K562 (cell line): ENCODE measurements around the gene CCDC194. TPM values are rescaled to one million over a fixed set of nuclear protein-coding genes. Genes with fewer than 3 reads are reported as not detected.
A peak's percentile ranks its signal among the peaks of the same experiment; 100 is the strongest.

Experiments used
- CBFA2T3 ChIP-seq: fragments of 450-650 bp; IDR thresholded peaks from 2 replicates; pipeline ENCODE4 v1.6.1; 2017
- CBX8 ChIP-seq: fragments of 200-600 bp; sonication (generic); IDR thresholded peaks from 2 replicates; pipeline ENCODE4 v1.6.1; 2012; ENCODE audit warnings: borderline replicate concordance, mixed run types, low read depth, mild to moderate bottlenecking, moderate library complexity, mixed read lengths, low read length, control low read depth, inconsistent platforms; ENCODE audit not compliant: poor library complexity, severe bottlenecking; ENCODE audit errors: extremely low read depth
- CEBPB ChIP-seq: fragments of 450-650 bp; IDR thresholded peaks from 2 replicates; pipeline ENCODE4 v1.6.1; 2016; ENCODE audit warnings: missing genetic modification characterization, missing compliant biosample characterization
- CTBP1 ChIP-seq: fragments of 450-650 bp; IDR thresholded peaks from 2 replicates; pipeline ENCODE4 v1.6.1; 2016; ENCODE audit warnings: borderline replicate concordance
- HDAC1 ChIP-seq, 2 experiments: fragments of 450-650 bp; IDR thresholded peaks; 2 replicates each; pipeline ENCODE4 v1.6.1; 2016 to 2017; ENCODE audit warnings: inconsistent platforms in 1 of 2, mild to moderate bottlenecking in 1 of 2, moderate library complexity in 1 of 2
- HOXB6 ChIP-seq: fragments of 250-450 bp; sonication (Bioruptor Pico); IDR thresholded peaks from 2 replicates; pipeline ENCODE4 v1.5.1; 2022; ENCODE audit warnings: mild to moderate bottlenecking, borderline replicate concordance
- PRMT5 ChIP-seq: sonication (generic); formaldehyde crosslinking; IDR thresholded peaks from 2 replicates; pipeline ENCODE4 v1.5.0; 2020; ENCODE audit warnings: missing genetic modification reagents
- polyA plus RNA-seq, 8 experiments: library from polyadenylated mRNA; depleted of rRNA in 4 of 8; stranded (reverse) in 5 of 8; unstranded in 3 of 8; fragments of >200 nt; fragmentation: Nextera tagmentation in 2 of 8; fragmentation: Illumina TruSeq in 1 of 8; extraction: Ambion mirVana in 2 of 8; extraction: Trizol in 1 of 8; gene quantifications; 2 replicates each; pipeline versions ENCODE4 v1.2.1 to v1.2.3, GENCODE V29; 2011 to 2014; ENCODE audit warnings: inconsistent platforms in 1 of 8, missing spikeins in 1 of 8
- total RNA-seq, 7 experiments: library from RNA; depleted of rRNA in 6 of 7; stranded (reverse); fragments of >200 nt in 6 of 7; fragmentation: Illumina TruSeq in 2 of 7; extraction: Trizol in 2 of 7; gene quantifications; 2 replicates each; pipeline versions ENCODE4 v1.2.1 to v1.2.3, GENCODE V29; 2011 to 2021; ENCODE audit warnings: low replicate concordance in 1 of 7
- TF ChIP-seq, protein P1 (sequence below): fragments of 250-450 bp; sonication (Bioruptor Pico); IDR thresholded peaks from 2 replicates; pipeline ENCODE4 v1.8.0; 2021; ENCODE audit warnings: moderate library complexity, mild to moderate bottlenecking, inconsistent platforms
- TF ChIP-seq, protein P2 (sequence below), 2 experiments: fragments of 450-650 bp in 1 of 2; sonication (generic) in 1 of 2; formaldehyde crosslinking in 1 of 2; IDR thresholded peaks in 1 of 2; conservative IDR thresholded peaks in 1 of 2; 2 replicates each; pipeline versions ENCODE4 v1.6.1 to v1.8.1; 2016 to 2023; ENCODE audit warnings: mild to moderate bottlenecking in 2 of 2, moderate library complexity in 2 of 2, inconsistent platforms in 1 of 2, missing genetic modification reagents in 1 of 2
- TF ChIP-seq, protein P3 (sequence below), 2 experiments: fragments of 450-650 bp; conservative IDR thresholded peaks; 2 replicates each; pipeline ENCODE4 v1.6.1; 2017; ENCODE audit warnings: mild to moderate bottlenecking in 2 of 2, moderate library complexity in 2 of 2
- TF ChIP-seq, protein P4 (sequence below): fragments of 200-600 bp; sonication (generic); IDR thresholded peaks from one replicate; pipeline ENCODE4 v1.6.1; 2012; ENCODE audit warnings: mild to moderate bottlenecking, low read depth, low read length, inconsistent platforms

Gene CCDC194
- total and polyA plus RNA-seq, 9 of the 15 experiments (the other 6 are each of a cell fraction or from before 2014, with no cell fraction given) = 0.13 to 1.3 (median 0.39) TPM; not detected in 3

DNA sequence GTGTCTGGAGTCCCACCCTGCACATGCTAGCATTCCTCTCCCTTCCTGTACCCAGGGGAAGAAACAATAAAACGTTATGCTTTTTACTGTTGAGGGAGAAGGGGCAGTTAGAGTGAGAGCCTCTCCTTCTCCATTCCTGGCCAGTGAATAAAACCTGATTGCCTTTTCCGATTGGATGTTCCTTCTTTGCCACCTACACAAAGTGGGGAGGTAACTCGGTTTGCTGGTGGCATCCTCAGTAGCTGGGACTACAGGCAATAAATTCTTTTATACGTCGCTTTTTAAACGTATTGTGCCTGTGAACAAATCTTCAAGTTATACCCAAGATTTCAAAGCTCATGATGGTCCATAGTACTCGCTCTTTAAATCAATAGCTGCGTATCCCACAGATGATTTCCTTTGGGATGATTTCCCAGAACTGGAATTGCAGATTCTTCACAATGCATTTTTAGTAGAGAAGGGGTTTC lies 25.2 kb upstream of the CCDC194 start (continued):
- TF ChIP-seq CBX8 (no peak), CTBP1 (0 out of 2 replicates have a peak, but pooled peaks have one; percentile 8), CEBPB (tag) (peak; percentile 40), HDAC1 (IDR thresholded peaks at IDR 0.05) (0 out of 4 replicates have a peak, but pooled peaks of 1 of the 2 experiments have one; percentile 16), PRMT5 (CRISPR knock-in tag) (no peak), CBFA2T3 (no peak), HOXB6 (CRISPR knock-in tag) (no peak)
- TF ChIP-seq, protein P1, sequence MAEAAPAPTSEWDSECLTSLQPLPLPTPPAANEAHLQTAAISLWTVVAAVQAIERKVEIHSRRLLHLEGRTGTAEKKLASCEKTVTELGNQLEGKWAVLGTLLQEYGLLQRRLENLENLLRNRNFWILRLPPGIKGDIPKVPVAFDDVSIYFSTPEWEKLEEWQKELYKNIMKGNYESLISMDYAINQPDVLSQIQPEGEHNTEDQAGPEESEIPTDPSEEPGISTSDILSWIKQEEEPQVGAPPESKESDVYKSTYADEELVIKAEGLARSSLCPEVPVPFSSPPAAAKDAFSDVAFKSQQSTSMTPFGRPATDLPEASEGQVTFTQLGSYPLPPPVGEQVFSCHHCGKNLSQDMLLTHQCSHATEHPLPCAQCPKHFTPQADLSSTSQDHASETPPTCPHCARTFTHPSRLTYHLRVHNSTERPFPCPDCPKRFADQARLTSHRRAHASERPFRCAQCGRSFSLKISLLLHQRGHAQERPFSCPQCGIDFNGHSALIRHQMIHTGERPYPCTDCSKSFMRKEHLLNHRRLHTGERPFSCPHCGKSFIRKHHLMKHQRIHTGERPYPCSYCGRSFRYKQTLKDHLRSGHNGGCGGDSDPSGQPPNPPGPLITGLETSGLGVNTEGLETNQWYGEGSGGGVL (CRISPR knock-in tag) = no peak
- TF ChIP-seq, protein P2, sequence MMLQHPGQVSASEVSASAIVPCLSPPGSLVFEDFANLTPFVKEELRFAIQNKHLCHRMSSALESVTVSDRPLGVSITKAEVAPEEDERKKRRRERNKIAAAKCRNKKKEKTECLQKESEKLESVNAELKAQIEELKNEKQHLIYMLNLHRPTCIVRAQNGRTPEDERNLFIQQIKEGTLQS (IDR thresholded peaks at IDR 0.05) = no peak
- TF ChIP-seq, protein P2 (CRISPR knock-in tag; conservative IDR thresholded peaks at IDR 0.05) = no peak
- TF ChIP-seq, protein P3, sequence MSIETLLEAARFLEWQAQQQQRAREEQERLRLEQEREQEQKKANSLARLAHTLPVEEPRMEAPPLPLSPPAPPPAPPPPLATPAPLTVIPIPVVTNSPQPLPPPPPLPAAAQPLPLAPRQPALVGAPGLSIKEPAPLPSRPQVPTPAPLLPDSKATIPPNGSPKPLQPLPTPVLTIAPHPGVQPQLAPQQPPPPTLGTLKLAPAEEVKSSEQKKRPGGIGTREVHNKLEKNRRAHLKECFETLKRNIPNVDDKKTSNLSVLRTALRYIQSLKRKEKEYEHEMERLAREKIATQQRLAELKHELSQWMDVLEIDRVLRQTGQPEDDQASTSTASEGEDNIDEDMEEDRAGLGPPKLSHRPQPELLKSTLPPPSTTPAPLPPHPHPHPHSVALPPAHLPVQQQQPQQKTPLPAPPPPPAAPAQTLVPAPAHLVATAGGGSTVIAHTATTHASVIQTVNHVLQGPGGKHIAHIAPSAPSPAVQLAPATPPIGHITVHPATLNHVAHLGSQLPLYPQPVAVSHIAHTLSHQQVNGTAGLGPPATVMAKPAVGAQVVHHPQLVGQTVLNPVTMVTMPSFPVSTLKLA (conservative IDR thresholded peaks at IDR 0.05) = no peak
- TF ChIP-seq, protein P4, sequence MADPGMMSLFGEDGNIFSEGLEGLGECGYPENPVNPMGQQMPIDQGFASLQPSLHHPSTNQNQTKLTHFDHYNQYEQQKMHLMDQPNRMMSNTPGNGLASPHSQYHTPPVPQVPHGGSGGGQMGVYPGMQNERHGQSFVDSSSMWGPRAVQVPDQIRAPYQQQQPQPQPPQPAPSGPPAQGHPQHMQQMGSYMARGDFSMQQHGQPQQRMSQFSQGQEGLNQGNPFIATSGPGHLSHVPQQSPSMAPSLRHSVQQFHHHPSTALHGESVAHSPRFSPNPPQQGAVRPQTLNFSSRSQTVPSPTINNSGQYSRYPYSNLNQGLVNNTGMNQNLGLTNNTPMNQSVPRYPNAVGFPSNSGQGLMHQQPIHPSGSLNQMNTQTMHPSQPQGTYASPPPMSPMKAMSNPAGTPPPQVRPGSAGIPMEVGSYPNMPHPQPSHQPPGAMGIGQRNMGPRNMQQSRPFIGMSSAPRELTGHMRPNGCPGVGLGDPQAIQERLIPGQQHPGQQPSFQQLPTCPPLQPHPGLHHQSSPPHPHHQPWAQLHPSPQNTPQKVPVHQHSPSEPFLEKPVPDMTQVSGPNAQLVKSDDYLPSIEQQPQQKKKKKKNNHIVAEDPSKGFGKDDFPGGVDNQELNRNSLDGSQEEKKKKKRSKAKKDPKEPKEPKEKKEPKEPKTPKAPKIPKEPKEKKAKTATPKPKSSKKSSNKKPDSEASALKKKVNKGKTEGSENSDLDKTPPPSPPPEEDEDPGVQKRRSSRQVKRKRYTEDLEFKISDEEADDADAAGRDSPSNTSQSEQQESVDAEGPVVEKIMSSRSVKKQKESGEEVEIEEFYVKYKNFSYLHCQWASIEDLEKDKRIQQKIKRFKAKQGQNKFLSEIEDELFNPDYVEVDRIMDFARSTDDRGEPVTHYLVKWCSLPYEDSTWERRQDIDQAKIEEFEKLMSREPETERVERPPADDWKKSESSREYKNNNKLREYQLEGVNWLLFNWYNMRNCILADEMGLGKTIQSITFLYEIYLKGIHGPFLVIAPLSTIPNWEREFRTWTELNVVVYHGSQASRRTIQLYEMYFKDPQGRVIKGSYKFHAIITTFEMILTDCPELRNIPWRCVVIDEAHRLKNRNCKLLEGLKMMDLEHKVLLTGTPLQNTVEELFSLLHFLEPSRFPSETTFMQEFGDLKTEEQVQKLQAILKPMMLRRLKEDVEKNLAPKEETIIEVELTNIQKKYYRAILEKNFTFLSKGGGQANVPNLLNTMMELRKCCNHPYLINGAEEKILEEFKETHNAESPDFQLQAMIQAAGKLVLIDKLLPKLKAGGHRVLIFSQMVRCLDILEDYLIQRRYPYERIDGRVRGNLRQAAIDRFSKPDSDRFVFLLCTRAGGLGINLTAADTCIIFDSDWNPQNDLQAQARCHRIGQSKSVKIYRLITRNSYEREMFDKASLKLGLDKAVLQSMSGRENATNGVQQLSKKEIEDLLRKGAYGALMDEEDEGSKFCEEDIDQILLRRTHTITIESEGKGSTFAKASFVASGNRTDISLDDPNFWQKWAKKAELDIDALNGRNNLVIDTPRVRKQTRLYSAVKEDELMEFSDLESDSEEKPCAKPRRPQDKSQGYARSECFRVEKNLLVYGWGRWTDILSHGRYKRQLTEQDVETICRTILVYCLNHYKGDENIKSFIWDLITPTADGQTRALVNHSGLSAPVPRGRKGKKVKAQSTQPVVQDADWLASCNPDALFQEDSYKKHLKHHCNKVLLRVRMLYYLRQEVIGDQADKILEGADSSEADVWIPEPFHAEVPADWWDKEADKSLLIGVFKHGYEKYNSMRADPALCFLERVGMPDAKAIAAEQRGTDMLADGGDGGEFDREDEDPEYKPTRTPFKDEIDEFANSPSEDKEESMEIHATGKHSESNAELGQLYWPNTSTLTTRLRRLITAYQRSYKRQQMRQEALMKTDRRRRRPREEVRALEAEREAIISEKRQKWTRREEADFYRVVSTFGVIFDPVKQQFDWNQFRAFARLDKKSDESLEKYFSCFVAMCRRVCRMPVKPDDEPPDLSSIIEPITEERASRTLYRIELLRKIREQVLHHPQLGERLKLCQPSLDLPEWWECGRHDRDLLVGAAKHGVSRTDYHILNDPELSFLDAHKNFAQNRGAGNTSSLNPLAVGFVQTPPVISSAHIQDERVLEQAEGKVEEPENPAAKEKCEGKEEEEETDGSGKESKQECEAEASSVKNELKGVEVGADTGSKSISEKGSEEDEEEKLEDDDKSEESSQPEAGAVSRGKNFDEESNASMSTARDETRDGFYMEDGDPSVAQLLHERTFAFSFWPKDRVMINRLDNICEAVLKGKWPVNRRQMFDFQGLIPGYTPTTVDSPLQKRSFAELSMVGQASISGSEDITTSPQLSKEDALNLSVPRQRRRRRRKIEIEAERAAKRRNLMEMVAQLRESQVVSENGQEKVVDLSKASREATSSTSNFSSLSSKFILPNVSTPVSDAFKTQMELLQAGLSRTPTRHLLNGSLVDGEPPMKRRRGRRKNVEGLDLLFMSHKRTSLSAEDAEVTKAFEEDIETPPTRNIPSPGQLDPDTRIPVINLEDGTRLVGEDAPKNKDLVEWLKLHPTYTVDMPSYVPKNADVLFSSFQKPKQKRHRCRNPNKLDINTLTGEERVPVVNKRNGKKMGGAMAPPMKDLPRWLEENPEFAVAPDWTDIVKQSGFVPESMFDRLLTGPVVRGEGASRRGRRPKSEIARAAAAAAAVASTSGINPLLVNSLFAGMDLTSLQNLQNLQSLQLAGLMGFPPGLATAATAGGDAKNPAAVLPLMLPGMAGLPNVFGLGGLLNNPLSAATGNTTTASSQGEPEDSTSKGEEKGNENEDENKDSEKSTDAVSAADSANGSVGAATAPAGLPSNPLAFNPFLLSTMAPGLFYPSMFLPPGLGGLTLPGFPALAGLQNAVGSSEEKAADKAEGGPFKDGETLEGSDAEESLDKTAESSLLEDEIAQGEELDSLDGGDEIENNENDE = no peak
